ENCODE measurements around the gene CCDC178. TPM values are rescaled to one million over a fixed set of nuclear protein-coding genes. Genes with fewer than 3 reads are reported as not detected.
"Not testable (repeated sequence)": the region's sequence is repeated elsewhere in the genome, so short reads cannot be mapped to it uniquely, and the experiment has no call there.

Gene CCDC178
- total and polyA plus RNA-seq, 2 donors from 2014 or later = 3.7 to 4.6 TPM

DNA sequence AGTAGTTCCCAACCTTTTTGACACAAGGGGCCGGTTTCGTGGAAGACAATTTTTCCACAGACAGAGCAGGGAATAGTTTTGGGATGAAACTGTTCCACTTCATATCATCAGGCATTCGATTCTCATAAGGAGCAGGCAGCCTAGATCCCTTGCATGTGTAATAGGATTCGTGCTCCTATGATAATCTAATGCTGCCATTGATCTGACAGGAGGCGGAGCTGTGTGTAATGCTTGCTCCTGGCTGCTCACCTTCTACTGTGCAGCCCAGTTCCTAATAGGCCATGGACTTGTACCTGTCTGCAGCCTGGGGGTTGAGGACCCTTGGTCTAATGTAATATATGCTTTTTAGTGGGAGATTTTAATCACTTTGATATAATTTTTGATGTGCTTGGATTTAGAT lies 479.0 kb downstream of the CCDC178 start:
- no peak for FAIRE-seq
- TF ChIP-seq, protein P1, sequence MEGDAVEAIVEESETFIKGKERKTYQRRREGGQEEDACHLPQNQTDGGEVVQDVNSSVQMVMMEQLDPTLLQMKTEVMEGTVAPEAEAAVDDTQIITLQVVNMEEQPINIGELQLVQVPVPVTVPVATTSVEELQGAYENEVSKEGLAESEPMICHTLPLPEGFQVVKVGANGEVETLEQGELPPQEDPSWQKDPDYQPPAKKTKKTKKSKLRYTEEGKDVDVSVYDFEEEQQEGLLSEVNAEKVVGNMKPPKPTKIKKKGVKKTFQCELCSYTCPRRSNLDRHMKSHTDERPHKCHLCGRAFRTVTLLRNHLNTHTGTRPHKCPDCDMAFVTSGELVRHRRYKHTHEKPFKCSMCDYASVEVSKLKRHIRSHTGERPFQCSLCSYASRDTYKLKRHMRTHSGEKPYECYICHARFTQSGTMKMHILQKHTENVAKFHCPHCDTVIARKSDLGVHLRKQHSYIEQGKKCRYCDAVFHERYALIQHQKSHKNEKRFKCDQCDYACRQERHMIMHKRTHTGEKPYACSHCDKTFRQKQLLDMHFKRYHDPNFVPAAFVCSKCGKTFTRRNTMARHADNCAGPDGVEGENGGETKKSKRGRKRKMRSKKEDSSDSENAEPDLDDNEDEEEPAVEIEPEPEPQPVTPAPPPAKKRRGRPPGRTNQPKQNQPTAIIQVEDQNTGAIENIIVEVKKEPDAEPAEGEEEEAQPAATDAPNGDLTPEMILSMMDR (IDR thresholded peaks at IDR 0.05; ENCODE audit: borderline replicate concordance, extremely low read depth, insufficient read depth) = no peak
- H3K4me1 ChIP-seq (ENCODE audit: control insufficient read depth in 2 of 3, insufficient read depth in 2 of 3, low read depth in 1 of 3, low read length in 3 of 3) = no peaks in the 10 kb centered on the region
- intact Hi-C loops (cut with DNase I) = no loop called here
- no peak overlapping the region for H3K27ac ChIP-seq (ENCODE audit: low read depth in 2 of 2, low read length in 2 of 2)
- no peaks in the 10 kb centered on the region for H3K9me3 ChIP-seq (ENCODE audit: control insufficient read depth in 2 of 3, insufficient read depth in 1 of 3, low read length in 3 of 3)
- H3K36me3 ChIP-seq (ENCODE audit: control insufficient read depth in 2 of 3, insufficient read depth in 3 of 3, low read length in 3 of 3) = no peaks in the 10 kb centered on the region
- H3K4me3 ChIP-seq (ENCODE audit: low read length in 3 of 3) = no peak overlapping the region
- no peak for DNase-seq
- no peaks in the 10 kb centered on the region for H3K27me3 ChIP-seq (ENCODE audit: control insufficient read depth, insufficient read depth, low read length)
- H3K9ac ChIP-seq (ENCODE audit: low read length in 3 of 3) = no peak overlapping the region

DNA sequence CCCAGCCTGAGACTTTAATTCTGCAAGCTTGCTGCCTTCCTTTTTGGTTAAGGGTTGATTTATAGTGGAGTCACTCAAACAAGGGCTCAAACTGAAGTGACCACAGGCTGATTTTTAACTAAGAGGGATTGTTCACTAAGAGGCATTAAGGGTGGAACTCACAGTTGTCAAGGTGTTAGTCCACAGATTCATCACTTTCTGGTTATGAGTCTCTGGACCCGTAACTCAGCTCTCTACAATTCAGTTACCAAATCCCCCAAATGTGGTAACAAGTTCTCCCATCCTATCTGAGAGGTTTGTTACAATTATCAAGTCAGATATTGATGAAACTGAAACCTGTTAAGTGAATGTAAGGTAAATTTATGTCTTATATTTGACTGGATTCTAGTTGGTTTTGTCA lies 481.8 kb downstream of the CCDC178 start:
- FAIRE-seq = no peak
- DNase-seq = no peak
- no peaks in the 10 kb centered on the region for H3K36me3 ChIP-seq (ENCODE audit: control insufficient read depth in 2 of 3, insufficient read depth in 3 of 3, low read length in 3 of 3)
- no peaks in the 10 kb centered on the region for H3K9me3 ChIP-seq (ENCODE audit: control insufficient read depth in 2 of 3, insufficient read depth in 1 of 3, low read length in 3 of 3)
- intact Hi-C loops (cut with DNase I) = no loop called here
- no peaks in the 10 kb centered on the region for H3K27me3 ChIP-seq (ENCODE audit: control insufficient read depth, insufficient read depth, low read length)
- no peak overlapping the region for H3K9ac ChIP-seq (ENCODE audit: low read length in 3 of 3)
- TF ChIP-seq, protein P1 (IDR thresholded peaks at IDR 0.05; ENCODE audit: borderline replicate concordance, extremely low read depth, insufficient read depth) = no peak
- H3K27ac ChIP-seq (ENCODE audit: low read depth in 2 of 2, low read length in 2 of 2) = no peak overlapping the region
- H3K4me3 ChIP-seq (ENCODE audit: low read length in 3 of 3) = no peak overlapping the region
- H3K4me1 ChIP-seq (ENCODE audit: control insufficient read depth in 2 of 3, insufficient read depth in 2 of 3, low read depth in 1 of 3, low read length in 3 of 3) = no peaks in the 10 kb centered on the region

DNA sequence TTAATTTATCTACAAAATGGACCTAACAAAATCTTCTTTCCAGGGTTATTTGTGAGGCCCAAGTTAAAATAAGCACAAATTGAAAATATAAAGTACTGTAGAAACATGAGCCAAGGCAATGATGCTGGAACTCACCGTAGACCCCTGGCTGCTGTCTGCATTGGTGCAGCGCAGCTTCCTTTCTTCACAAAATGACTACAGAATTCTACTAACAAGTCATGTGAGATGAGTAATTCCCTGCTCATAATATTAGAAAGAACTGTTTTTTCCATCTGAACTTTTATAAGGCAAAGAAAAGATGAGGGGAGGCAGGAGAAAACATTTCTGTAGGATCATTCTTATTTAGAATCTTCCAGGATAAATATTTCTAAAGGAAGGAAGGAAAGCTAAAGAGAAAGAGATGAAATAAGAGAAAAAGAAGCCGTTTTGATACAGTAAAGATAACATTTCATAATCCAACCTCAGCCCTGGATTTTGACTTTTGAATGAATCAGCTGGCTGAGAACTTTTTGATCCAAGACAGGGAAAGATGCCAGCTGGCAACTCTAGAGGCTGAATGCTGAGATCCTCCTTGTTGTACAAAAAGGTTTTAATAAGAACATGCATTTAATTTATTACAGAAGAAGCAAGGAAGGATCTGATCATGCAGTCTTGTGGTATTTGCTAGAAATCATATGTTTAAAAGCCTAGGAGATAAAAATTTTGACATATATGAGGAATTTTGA lies 483.8 kb downstream of the CCDC178 start:
- TF ChIP-seq, protein P1 (IDR thresholded peaks at IDR 0.05; ENCODE audit: borderline replicate concordance, extremely low read depth, insufficient read depth) = no peak
- intact Hi-C loops (cut with DNase I) = no loop called here
- no peak overlapping the region for H3K9ac ChIP-seq (ENCODE audit: low read length in 3 of 3)
- no peaks in the 10 kb centered on the region for H3K9me3 ChIP-seq (ENCODE audit: control insufficient read depth in 2 of 3, insufficient read depth in 1 of 3, low read length in 3 of 3)
- H3K27ac ChIP-seq (ENCODE audit: low read depth in 2 of 2, low read length in 2 of 2) = no peak overlapping the region
- FAIRE-seq = no peak
- no peaks in the 10 kb centered on the region for H3K36me3 ChIP-seq (ENCODE audit: control insufficient read depth in 2 of 3, insufficient read depth in 3 of 3, low read length in 3 of 3)
- H3K4me3 ChIP-seq (ENCODE audit: low read length in 3 of 3) = no peak overlapping the region
- peak in 2 of 5 donors; percentile 17 to 40 for DNase-seq
- no peaks in the 10 kb centered on the region for H3K27me3 ChIP-seq (ENCODE audit: control insufficient read depth, insufficient read depth, low read length)
- H3K4me1 ChIP-seq (ENCODE audit: control insufficient read depth in 2 of 3, insufficient read depth in 2 of 3, low read depth in 1 of 3, low read length in 3 of 3) = no peaks in the 10 kb centered on the region

DNA sequence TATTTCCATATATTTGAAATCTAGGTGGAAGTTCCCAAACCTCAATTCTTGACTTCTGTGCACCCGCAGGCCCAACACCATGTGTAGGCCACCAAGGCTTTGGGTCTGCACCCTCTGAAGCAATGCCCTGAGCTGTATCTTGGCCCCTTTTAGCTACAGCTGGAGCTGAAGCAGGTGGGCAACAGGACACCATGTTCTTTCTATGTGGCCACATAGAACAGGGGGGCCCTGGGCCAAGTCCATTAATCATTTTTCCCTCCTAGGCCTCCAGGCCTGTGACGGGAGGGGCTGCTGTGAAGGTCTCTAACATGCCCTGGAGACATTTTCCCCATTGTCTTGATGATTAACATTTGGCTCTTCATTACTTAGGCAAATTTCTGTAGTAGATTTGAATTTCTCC lies 488.2 kb downstream of the CCDC178 start:
- H3K4me1 ChIP-seq (ENCODE audit: control insufficient read depth in 2 of 3, insufficient read depth in 2 of 3, low read depth in 1 of 3, low read length in 3 of 3); H3K27ac ChIP-seq (ENCODE audit: low read depth in 2 of 2, low read length in 2 of 2); H3K36me3 ChIP-seq (ENCODE audit: control insufficient read depth in 2 of 3, insufficient read depth in 3 of 3, low read length in 3 of 3); H3K9ac ChIP-seq (ENCODE audit: low read length in 3 of 3); DNase-seq; H3K27me3 ChIP-seq (ENCODE audit: control insufficient read depth, insufficient read depth, low read length); intact Hi-C loops (cut with DNase I); H3K9me3 ChIP-seq (ENCODE audit: control insufficient read depth in 2 of 3, insufficient read depth in 1 of 3, low read length in 3 of 3); FAIRE-seq; H3K4me3 ChIP-seq (ENCODE audit: low read length in 3 of 3): not testable (repeated sequence)
